ENCODE results near the gene SNX11. TPM values are rescaled to one million over a fixed set of nuclear protein-coding genes. Genes with fewer than 3 reads are reported as not detected.

SNX11 gene
- total and polyA plus RNA-seq, 2 of the 8 experiments (the other 6 are each of a cell fraction or from before 2014, with no cell fraction given), result 21.1 to 21.4 TPM

- H3K79me1 ChIP-seq (ENCODE audit: low read depth, low read length), result no peaks in the 10 kb centered on the region
- H2AK5ac ChIP-seq (ENCODE audit: low read depth, low read length), result no peak overlapping the region
- H3K23ac ChIP-seq (ENCODE audit: insufficient read length), result no peak overlapping the region
- 36% methylated on average over 3 of the region's 4 CpGs; no CpG with 5 or more reads in 1 of the 2 experiments for WGBS, 2 experiments (ENCODE audit: extremely low coverage in 1 of 2, insufficient coverage in 1 of 2, insufficient read length in 1 of 2, insufficient replicate concordance in 2 of 2, low coverage in 1 of 2, low lambda C conversion rate in 2 of 2, missing lambda C conversion rate in 1 of 2)
- H4K20me1 ChIP-seq (replicated peaks in 1 of 2; ENCODE audit: control insufficient read depth in 1 of 2, insufficient read depth in 2 of 2, low read length in 2 of 2), result no peaks in the 10 kb centered on the region
- no peaks in the 10 kb centered on the region for H3K79me2 ChIP-seq (ENCODE audit: control insufficient read depth in 1 of 2, insufficient read depth in 2 of 2, low read length in 2 of 2)
- ChIA-PET CTCF (ENCODE audit: partially characterized antibody) (interaction anchor here (0.6 to 7.0 kb wide), 39 partner anchors 8 to 1216 kb away, joined by 3 to 69 read pairs (median 5); partner anchors contain the start of genes CDK5RAP3 and SNX11), POLR2A (ENCODE audit: partially characterized antibody) (interaction anchor here (0.6 to 1.5 kb wide), 8 partner anchors 19 to 1885 kb away, joined by 3 read pairs; no protein-coding TSS in a partner anchor)
- FAIRE-seq (peak; percentile 95), DNase-seq (ENCODE audit: low read depth in 1 of 2, low spot score in 2 of 2) (peak; percentile 15 to 68)
- H3K9ac ChIP-seq (replicated peaks in 1 of 4; ENCODE audit: extremely low read depth in 1 of 4, low read depth in 3 of 4, low read length in 3 of 4), result no peak overlapping the region
- H3K23me2 ChIP-seq (ENCODE audit: low read depth, low read length), result no peaks in the 10 kb centered on the region
- no peak overlapping the region for H3K4ac ChIP-seq (replicated peaks; ENCODE audit: insufficient read length, low read depth, low read length)
- H4K91ac ChIP-seq (replicated peaks; ENCODE audit: insufficient read length, low read length), result no peak overlapping the region
- H2BK120ac ChIP-seq (replicated peaks; ENCODE audit: low read depth, low read length), result no peak overlapping the region
- no peak overlapping the region for H4K8ac ChIP-seq (ENCODE audit: extremely low read depth, insufficient read depth, low read length)
- H3K56ac ChIP-seq (replicated peaks; ENCODE audit: insufficient read length, low read depth, low read length), result no peak overlapping the region
- H3K27ac ChIP-seq (ENCODE audit: low read depth, low read length), result no peak overlapping the region
- no peak overlapping the region for H4K5ac ChIP-seq (ENCODE audit: insufficient read length, low read depth, low read length)
- no peaks in the 10 kb centered on the region for H3K9me3 ChIP-seq (ENCODE audit: insufficient read depth in 2 of 2, low read depth in 1 of 2, low read length in 1 of 2)
- H3K4me2 ChIP-seq (ENCODE audit: insufficient read depth in 1 of 2, low read depth in 2 of 2, low read length in 2 of 2), result no peak overlapping the region
- no peak overlapping the region for H2BK5ac ChIP-seq (ENCODE audit: low read depth, low read length)
- H2AFZ ChIP-seq (ENCODE audit: low read length), result no peak overlapping the region
- no peak overlapping the region for H2BK12ac ChIP-seq (ENCODE audit: low read depth, low read length)
- H3K18ac ChIP-seq (ENCODE audit: extremely low read depth, low read length), result no peak overlapping the region
- H3K4me1 ChIP-seq (replicated peaks in 1 of 4; ENCODE audit: control insufficient read depth in 3 of 4, insufficient read depth in 4 of 4, low read length in 3 of 4), result no peaks in the 10 kb centered on the region
- H2BK20ac ChIP-seq (ENCODE audit: low read length), result no peak overlapping the region
- no peak overlapping the region for H3K4me3 ChIP-seq (ENCODE audit: extremely low read depth in 1 of 4, insufficient read depth in 2 of 4, low read depth in 3 of 4, low read length in 4 of 4)
- no peaks in the 10 kb centered on the region for H3K27me3 ChIP-seq (replicated peaks in 1 of 4; ENCODE audit: control insufficient read depth in 3 of 4, extremely low read depth in 1 of 4, insufficient read depth in 3 of 4, low read length in 3 of 4)
- H2BK15ac ChIP-seq (ENCODE audit: low read length), result no peak overlapping the region
- no peaks in the 10 kb centered on the region for H3K36me3 ChIP-seq (ENCODE audit: control insufficient read depth in 2 of 4, insufficient read depth in 4 of 4, low read length in 3 of 4)
- H3K14ac ChIP-seq (ENCODE audit: insufficient read length), result no peak overlapping the region
- TF ChIP-seq CTCF (IDR thresholded peaks at IDR 0.05; ENCODE audit: control extremely low read depth in 1 of 3, insufficient read depth in 1 of 3, low read depth in 1 of 3, low read length in 3 of 3) (peak; percentile 6 to 87 (median 87)), KDM1A (IDR thresholded peaks at IDR 0.05; ENCODE audit: borderline replicate concordance, low read length) (no peak), GTF2F1 (IDR thresholded peaks at IDR 0.05; ENCODE audit: borderline replicate concordance, low read depth, low read length) (no peak), RFX5 (IDR thresholded peaks at IDR 0.05; ENCODE audit: borderline replicate concordance, low read depth, low read length) (no peak), SIN3A (conservative IDR thresholded peaks at IDR 0.05 in 1 of 2, IDR thresholded peaks at IDR 0.05 in 1 of 2; ENCODE audit: low read depth in 1 of 2, low read length in 2 of 2) (no peak), RBBP5 (IDR thresholded peaks at IDR 0.05; ENCODE audit: borderline replicate concordance, low read depth, low read length) (no peak), RNF2 (IDR thresholded peaks at IDR 0.05; ENCODE audit: borderline replicate concordance, low read depth, low read length, missing control alignments, poor library complexity, severe bottlenecking) (no peak), TAF1 (IDR thresholded peaks at IDR 0.05; ENCODE audit: low read depth, low read length) (no peak), CTBP2 (IDR thresholded peaks at IDR 0.05; ENCODE audit: borderline replicate concordance, insufficient read depth, insufficient read length, low read length) (no peak)
These were observed 23.8 kb downstream of the SNX11 start for GRCh38 chr17:48131216-48131824.
